ENCODE results near the gene KDELR3. TPM values are rescaled to one million over a fixed set of nuclear protein-coding genes. Genes with fewer than 3 reads are reported as not detected.

The KDELR3 gene
- total and polyA plus RNA-seq, 2 donors (not counting 3 experiments of a cell fraction or from before 2014, with no cell fraction given) = 28.6 to 61.3 TPM

GRCh38 chr22:38419121-38419857 lies 48.6 kb upstream of the KDELR3 start:
- CTCF ChIA-PET = interaction anchor here (1.4 kb wide), 1 partner anchor 12 kb away, joined by 3 read pairs; no protein-coding TSS in a partner anchor
- H3K4me1 ChIP-seq (ENCODE audit: control insufficient read depth, extremely low read depth, insufficient read depth, low read length) = no peaks in the 10 kb centered on the region
- intact Hi-C loops (cut with micrococcal nuclease) (no loop called here), dilution Hi-C loops (cut with MboI; ENCODE audit: extremely low pct_ligation_motif_present, low sequenced_read_pairs) (no loop called here)
- H2AFZ ChIP-seq (ENCODE audit: low read depth, low read length) = no peak overlapping the region
- no peak overlapping the region for H3K4me3 ChIP-seq (replicated peaks in 1 of 3; ENCODE audit: insufficient read depth in 1 of 3, low read depth in 1 of 3, low read length in 3 of 3)
- TF ChIP-seq FOS (IDR thresholded peaks at IDR 0.05; ENCODE audit: borderline replicate concordance, insufficient read depth, low read length) (no peak), GATA2 (IDR thresholded peaks at IDR 0.05; ENCODE audit: insufficient read depth, insufficient read length, low read depth, low read length) (no peak), JUN (IDR thresholded peaks at IDR 0.05; ENCODE audit: borderline replicate concordance, insufficient read depth, insufficient read length, low read depth) (no peak), EZH2 (IDR thresholded peaks at IDR 0.05; ENCODE audit: borderline replicate concordance, low read depth, low read length, severe bottlenecking) (no peak), POLR2AphosphoS5 (IDR thresholded peaks at IDR 0.05; ENCODE audit: insufficient read depth, low read depth, low read length) (no peak), MYC (IDR thresholded peaks at IDR 0.05; ENCODE audit: low read depth, low read length) (no peak), POLR2A (IDR thresholded peaks at IDR 0.05; ENCODE audit: low read depth, low read length) (no peak)
- TF ChIP-seq, protein P1, sequence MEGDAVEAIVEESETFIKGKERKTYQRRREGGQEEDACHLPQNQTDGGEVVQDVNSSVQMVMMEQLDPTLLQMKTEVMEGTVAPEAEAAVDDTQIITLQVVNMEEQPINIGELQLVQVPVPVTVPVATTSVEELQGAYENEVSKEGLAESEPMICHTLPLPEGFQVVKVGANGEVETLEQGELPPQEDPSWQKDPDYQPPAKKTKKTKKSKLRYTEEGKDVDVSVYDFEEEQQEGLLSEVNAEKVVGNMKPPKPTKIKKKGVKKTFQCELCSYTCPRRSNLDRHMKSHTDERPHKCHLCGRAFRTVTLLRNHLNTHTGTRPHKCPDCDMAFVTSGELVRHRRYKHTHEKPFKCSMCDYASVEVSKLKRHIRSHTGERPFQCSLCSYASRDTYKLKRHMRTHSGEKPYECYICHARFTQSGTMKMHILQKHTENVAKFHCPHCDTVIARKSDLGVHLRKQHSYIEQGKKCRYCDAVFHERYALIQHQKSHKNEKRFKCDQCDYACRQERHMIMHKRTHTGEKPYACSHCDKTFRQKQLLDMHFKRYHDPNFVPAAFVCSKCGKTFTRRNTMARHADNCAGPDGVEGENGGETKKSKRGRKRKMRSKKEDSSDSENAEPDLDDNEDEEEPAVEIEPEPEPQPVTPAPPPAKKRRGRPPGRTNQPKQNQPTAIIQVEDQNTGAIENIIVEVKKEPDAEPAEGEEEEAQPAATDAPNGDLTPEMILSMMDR (IDR thresholded peaks at IDR 0.05; ENCODE audit: extremely low read depth in 1 of 2, insufficient read depth in 1 of 2, low read depth in 1 of 2, low read length in 2 of 2) = no peak
- TF ChIP-seq, protein P2, sequence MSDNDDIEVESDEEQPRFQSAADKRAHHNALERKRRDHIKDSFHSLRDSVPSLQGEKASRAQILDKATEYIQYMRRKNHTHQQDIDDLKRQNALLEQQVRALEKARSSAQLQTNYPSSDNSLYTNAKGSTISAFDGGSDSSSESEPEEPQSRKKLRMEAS (IDR thresholded peaks at IDR 0.05; ENCODE audit: insufficient read depth, insufficient read length) = no peak
- no peaks in the 10 kb centered on the region for H3K9me3 ChIP-seq (replicated peaks; ENCODE audit: control insufficient read depth, insufficient read depth, low read length)
- no peaks in the 10 kb centered on the region for H3K9me1 ChIP-seq (replicated peaks; ENCODE audit: control insufficient read depth, extremely low read depth, insufficient read depth, low read length)
- DNase-seq (ENCODE audit: low read depth, low spot score) = no peak
- H3K27ac ChIP-seq (ENCODE audit: insufficient read depth, low read depth, low read length) = no peak overlapping the region
- no peaks in the 10 kb centered on the region for H4K20me1 ChIP-seq (replicated peaks; ENCODE audit: control insufficient read depth, extremely low read depth, insufficient read depth, low read length)
- H3K4me2 ChIP-seq (ENCODE audit: insufficient read depth, low read length) = no peak overlapping the region
- H3K9ac ChIP-seq (replicated peaks; ENCODE audit: extremely low read depth, insufficient read depth, low read length) = no peak overlapping the region
- POLR2A ChIA-PET = no interaction called here
- no TSS peak for BruUV-seq (replicated peaks)
- no peak for FAIRE-seq
- H3K79me2 ChIP-seq (ENCODE audit: control insufficient read depth, insufficient read depth, low read length) = no peaks in the 10 kb centered on the region
- H3K27me3 ChIP-seq (ENCODE audit: control insufficient read depth in 2 of 2, insufficient read depth in 2 of 2, low read length in 2 of 2) = no peaks in the 10 kb centered on the region
- no peaks in the 10 kb centered on the region for H3K36me3 ChIP-seq (ENCODE audit: control insufficient read depth in 2 of 2, extremely low read depth in 1 of 2, insufficient read depth in 2 of 2, low read length in 2 of 2)

All from endothelial cell of umbilical vein (primary cell).